ENCODE results near the gene ZRANB3.

DNA sequence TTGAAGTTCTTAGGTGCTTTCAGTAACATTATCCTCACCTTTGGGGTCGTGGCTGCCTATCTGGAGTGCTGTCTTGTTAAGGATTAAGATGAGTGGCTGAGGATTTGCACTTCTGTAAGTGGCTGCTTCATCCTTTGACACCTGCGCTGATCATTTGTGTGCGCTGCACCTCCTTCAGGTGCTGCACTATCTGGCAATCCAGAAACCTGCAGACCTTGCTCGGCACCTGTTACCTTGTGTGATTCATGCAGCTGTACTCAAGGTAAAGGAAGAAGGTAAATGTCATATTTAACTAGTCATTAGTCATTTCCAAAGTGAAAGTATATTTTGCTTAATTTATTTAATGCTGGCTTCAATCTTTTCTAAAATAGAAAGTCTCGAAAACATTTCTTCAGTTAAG lies 368.6 kb downstream of the ZRANB3 start:
- TF ChIP-seq, protein P1, sequence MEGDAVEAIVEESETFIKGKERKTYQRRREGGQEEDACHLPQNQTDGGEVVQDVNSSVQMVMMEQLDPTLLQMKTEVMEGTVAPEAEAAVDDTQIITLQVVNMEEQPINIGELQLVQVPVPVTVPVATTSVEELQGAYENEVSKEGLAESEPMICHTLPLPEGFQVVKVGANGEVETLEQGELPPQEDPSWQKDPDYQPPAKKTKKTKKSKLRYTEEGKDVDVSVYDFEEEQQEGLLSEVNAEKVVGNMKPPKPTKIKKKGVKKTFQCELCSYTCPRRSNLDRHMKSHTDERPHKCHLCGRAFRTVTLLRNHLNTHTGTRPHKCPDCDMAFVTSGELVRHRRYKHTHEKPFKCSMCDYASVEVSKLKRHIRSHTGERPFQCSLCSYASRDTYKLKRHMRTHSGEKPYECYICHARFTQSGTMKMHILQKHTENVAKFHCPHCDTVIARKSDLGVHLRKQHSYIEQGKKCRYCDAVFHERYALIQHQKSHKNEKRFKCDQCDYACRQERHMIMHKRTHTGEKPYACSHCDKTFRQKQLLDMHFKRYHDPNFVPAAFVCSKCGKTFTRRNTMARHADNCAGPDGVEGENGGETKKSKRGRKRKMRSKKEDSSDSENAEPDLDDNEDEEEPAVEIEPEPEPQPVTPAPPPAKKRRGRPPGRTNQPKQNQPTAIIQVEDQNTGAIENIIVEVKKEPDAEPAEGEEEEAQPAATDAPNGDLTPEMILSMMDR (conservative IDR thresholded peaks at IDR 0.05; ENCODE audit: low read length) = no peak
- TF ChIP-seq EZH2phosphoT487 (IDR thresholded peaks at IDR 0.05; ENCODE audit: borderline replicate concordance, low read depth, low read length) = no peak

Data from OCI-LY7 (cell line).